Mesenchymal stem cell (in vitro differentiated cells and primary cell): ENCODE data around the gene IL6ST.
"Not testable (repeated sequence)": the region's sequence is repeated elsewhere in the genome, so short reads cannot be mapped to it uniquely, and the experiment has no call there.

Source experiments
- DNase-seq: peaks from one replicate; pipeline ENCODE4 v3.0.0-alpha.2; 2013
- H2AFZ ChIP-seq: one replicate; pipeline ENCODE4 v1.6.1; 2013; ENCODE audit warnings: low read depth, mild to moderate bottlenecking, control low read depth, inconsistent platforms, low read length, moderate library complexity
- H2AK5ac ChIP-seq: 2 replicates; pipeline ENCODE4 v1.6.1; 2013; ENCODE audit warnings: low read length, moderate library complexity, mild to moderate bottlenecking, inconsistent platforms; ENCODE audit not compliant: severe bottlenecking
- H2BK120ac ChIP-seq: one replicate; pipeline ENCODE4 v1.6.1; 2013; ENCODE audit warnings: low read depth, mild to moderate bottlenecking, inconsistent platforms, low read length, moderate library complexity
- H2BK12ac ChIP-seq, 2 experiments: one replicate each; pipeline ENCODE4 v1.6.1; 2013; ENCODE audit warnings: inconsistent platforms in 2 of 2, low read length in 2 of 2, mild to moderate bottlenecking in 2 of 2, moderate library complexity in 2 of 2, control low read depth in 1 of 2
- H2BK15ac ChIP-seq: one replicate; pipeline ENCODE4 v1.6.1; 2013; ENCODE audit warnings: mild to moderate bottlenecking, low read depth, inconsistent platforms; ENCODE audit not compliant: poor library complexity, severe bottlenecking
- H2BK5ac ChIP-seq: 2 replicates; pipeline ENCODE4 v1.6.1; 2013; ENCODE audit warnings: low read depth, mild to moderate bottlenecking, low read length, control low read depth, inconsistent platforms; ENCODE audit not compliant: poor library complexity, severe bottlenecking
- H3K14ac ChIP-seq, 2 experiments: one replicate each; pipeline ENCODE4 v1.6.1; 2013; ENCODE audit warnings: inconsistent platforms in 2 of 2, low read length in 2 of 2, control low read depth in 1 of 2, mild to moderate bottlenecking in 1 of 2, moderate library complexity in 1 of 2
- H3K18ac ChIP-seq, 2 experiments: one replicate each; pipeline ENCODE4 v1.6.1; 2013; ENCODE audit warnings: inconsistent platforms in 2 of 2, low read length in 2 of 2, control low read depth in 1 of 2, low read depth in 1 of 2, mild to moderate bottlenecking in 1 of 2
- H3K23ac ChIP-seq, 2 experiments: one replicate each; pipeline ENCODE4 v1.6.1; 2013; ENCODE audit warnings: inconsistent platforms in 2 of 2, low read length in 2 of 2, mild to moderate bottlenecking in 2 of 2, moderate library complexity in 2 of 2, control low read depth in 1 of 2
- H3K27ac ChIP-seq: 2 replicates; pipeline ENCODE4 v1.5.1; 2013; ENCODE audit warnings: mild to moderate bottlenecking, moderate library complexity, low read length, control low read depth, inconsistent platforms; ENCODE audit not compliant: poor library complexity, severe bottlenecking
- H3K27me3 ChIP-seq, 2 experiments: 2 replicates each; pipeline versions ENCODE4 v1.6.1 to v1.7.0; 2013; ENCODE audit warnings: low read length in 2 of 2, mild to moderate bottlenecking in 2 of 2, moderate library complexity in 2 of 2, control low read depth in 1 of 2, inconsistent platforms in 1 of 2; ENCODE audit not compliant: control insufficient read depth in 1 of 2, insufficient read depth in 1 of 2
- H3K36me3 ChIP-seq, 2 experiments: 2 replicates each; pipeline versions ENCODE4 v1.6.1 to v1.7.0; 2013; ENCODE audit warnings: low read length in 2 of 2, control low read depth in 1 of 2, inconsistent platforms in 1 of 2, low read depth in 1 of 2, mild to moderate bottlenecking in 1 of 2; ENCODE audit not compliant: insufficient read depth in 2 of 2, control insufficient read depth in 1 of 2
- H3K4ac ChIP-seq, 2 experiments: one replicate each; pipeline ENCODE4 v1.6.1; 2013; ENCODE audit warnings: inconsistent platforms in 2 of 2, low read length in 2 of 2, mild to moderate bottlenecking in 2 of 2, moderate library complexity in 2 of 2, control low read depth in 1 of 2, low read depth in 1 of 2
- H3K4me1 ChIP-seq: 2 replicates; pipeline ENCODE4 v1.6.1; 2013; ENCODE audit warnings: low read depth, low read length, control low read depth; ENCODE audit not compliant: control insufficient read depth, insufficient read depth
- H3K4me2 ChIP-seq: 2 replicates; pipeline ENCODE4 v1.6.1; 2013; ENCODE audit warnings: low read length, mild to moderate bottlenecking, inconsistent platforms; ENCODE audit not compliant: poor library complexity, severe bottlenecking
- H3K4me3 ChIP-seq, 2 experiments: 2 replicates each; pipeline versions ENCODE4 v1.5.1 to v1.7.0; 2013; ENCODE audit warnings: low read length in 2 of 2, mild to moderate bottlenecking in 2 of 2, control low read depth in 1 of 2, low read depth in 1 of 2; ENCODE audit not compliant: insufficient read depth in 1 of 2
- H3K79me1 ChIP-seq: replicated peaks from 2 replicates; pipeline ENCODE4 v1.6.1; 2013; ENCODE audit warnings: mild to moderate bottlenecking, control low read depth, low read length, inconsistent platforms; ENCODE audit not compliant: poor library complexity, severe bottlenecking
- H3K9ac ChIP-seq: 2 replicates; pipeline ENCODE4 v1.7.0; 2013; ENCODE audit warnings: mild to moderate bottlenecking, low read length, moderate library complexity
- H3K9me3 ChIP-seq: 2 replicates; pipeline ENCODE4 v1.7.0; 2013; ENCODE audit warnings: mild to moderate bottlenecking, low read length; ENCODE audit not compliant: control insufficient read depth
- H4K8ac ChIP-seq: one replicate; pipeline ENCODE4 v1.6.1; 2013; ENCODE audit warnings: inconsistent platforms, mild to moderate bottlenecking, low read length, moderate library complexity
- H4K91ac ChIP-seq: one replicate; pipeline ENCODE4 v1.6.1; 2013; ENCODE audit warnings: mild to moderate bottlenecking, low read length, inconsistent platforms
- WGBS: methylation state at CpG from one replicate; pipeline ENCODE4 v1.1.7; 2013; ENCODE audit warnings: mixed read lengths; 5-methylcytosine and 5-hydroxymethylcytosine counted together

Gene IL6ST

DNA sequence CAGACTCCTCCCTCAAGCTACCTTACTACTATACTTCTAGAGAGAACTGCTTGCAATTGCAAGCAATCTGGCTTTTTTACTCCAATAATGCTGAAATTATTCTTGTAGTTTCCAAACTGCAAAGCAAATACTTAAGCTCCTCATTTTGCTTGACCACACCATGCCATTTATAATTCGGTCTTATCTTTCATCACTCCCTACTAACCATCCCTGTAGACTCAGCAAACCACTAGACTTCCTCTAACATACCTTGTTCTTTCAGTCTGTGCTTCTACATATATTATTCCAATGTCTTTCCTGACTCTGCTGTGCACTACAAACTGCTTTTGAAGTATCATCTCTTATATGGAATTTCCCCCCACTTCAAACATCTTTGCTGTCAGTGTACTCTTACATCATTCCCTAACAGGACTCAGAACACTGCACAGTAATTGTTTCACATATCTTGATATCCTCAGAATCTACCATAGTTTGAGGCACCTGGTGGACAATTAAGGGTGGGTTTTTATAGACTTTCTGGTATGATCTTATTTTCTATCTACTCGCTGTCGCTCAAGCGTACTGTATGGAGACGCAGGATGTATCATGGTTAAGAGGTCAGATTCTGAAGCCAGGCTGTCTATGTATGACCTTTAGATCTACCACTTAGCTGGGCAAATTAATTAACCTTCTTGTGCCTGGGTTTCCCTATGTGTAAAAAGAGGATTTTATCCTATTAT, 2.8 kb downstream of the IL6ST start:
- H3K18ac ChIP-seq = no peak overlapping the region
- no peaks in the 10 kb centered on the region for H3K27me3 ChIP-seq
- H2BK5ac ChIP-seq = no peak overlapping the region
- peak overlapping the region; percentile 100 for H3K9ac ChIP-seq
- H3K4me3 ChIP-seq = peak overlapping the region in 1 of 2 experiments; percentile 98
- WGBS = 61% methylated on average over 5 of the region's 5 CpGs
- no peak overlapping the region for H3K4me2 ChIP-seq
- H3K4me1 ChIP-seq = no peaks in the 10 kb centered on the region
- H3K79me1 ChIP-seq = no peaks in the 10 kb centered on the region
- H4K8ac ChIP-seq = no peak overlapping the region
- no peaks in the 10 kb centered on the region for H3K9me3 ChIP-seq
- no peak overlapping the region for H3K14ac ChIP-seq
- no peak overlapping the region for H2AFZ ChIP-seq
- peak; percentile 40 for DNase-seq
- H2BK120ac ChIP-seq = no peak overlapping the region
- H3K23ac ChIP-seq = no peak overlapping the region
- no peak overlapping the region for H3K27ac ChIP-seq
- H4K91ac ChIP-seq = no peak overlapping the region
- H2BK15ac ChIP-seq = no peak overlapping the region
- H3K36me3 ChIP-seq = peaks cover 0 to 14% of the 10 kb centered on the region in 2 experiments
- no peak overlapping the region for H2BK12ac ChIP-seq
- H3K4ac ChIP-seq = peak overlapping the region in 1 of 2 experiments; percentile 59
- no peak overlapping the region for H2AK5ac ChIP-seq

DNA sequence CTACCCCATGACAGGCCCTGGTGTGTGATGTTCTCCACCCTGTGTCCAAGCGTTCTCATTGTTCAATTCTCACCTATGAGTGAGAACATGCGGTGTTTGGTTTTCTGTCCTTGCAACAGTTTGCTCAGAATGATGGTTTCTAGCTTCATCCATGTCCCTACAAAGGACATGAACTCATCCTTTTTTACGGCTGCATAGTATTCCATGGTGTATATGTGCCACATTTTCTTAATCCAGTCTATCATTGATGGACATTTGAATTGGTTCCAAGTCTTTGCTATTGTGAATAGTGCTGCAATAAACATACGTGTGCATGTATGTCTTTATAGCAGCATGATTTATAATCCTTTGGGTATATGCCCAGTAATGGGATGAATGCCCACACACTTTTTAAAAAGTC, 3.9 kb downstream of the IL6ST start:
- peak overlapping the region in 1 of 2 experiments; percentile 98 for H3K4me3 ChIP-seq
- peaks cover 0 to 24% of the 10 kb centered on the region in 2 experiments for H3K36me3 ChIP-seq
- H3K9ac ChIP-seq, H3K27ac ChIP-seq, H4K91ac ChIP-seq, DNase-seq, H3K4me1 ChIP-seq, H3K18ac ChIP-seq, H2AFZ ChIP-seq, H3K23ac ChIP-seq, H2BK5ac ChIP-seq, H3K79me1 ChIP-seq, H4K8ac ChIP-seq, H2AK5ac ChIP-seq, H3K27me3 ChIP-seq, H2BK120ac ChIP-seq, H3K14ac ChIP-seq, H2BK15ac ChIP-seq, H3K4ac ChIP-seq, H3K9me3 ChIP-seq, H3K4me2 ChIP-seq, H2BK12ac ChIP-seq: not testable (repeated sequence)
- 88% methylated on average over 3 of the region's 4 CpGs for WGBS

DNA sequence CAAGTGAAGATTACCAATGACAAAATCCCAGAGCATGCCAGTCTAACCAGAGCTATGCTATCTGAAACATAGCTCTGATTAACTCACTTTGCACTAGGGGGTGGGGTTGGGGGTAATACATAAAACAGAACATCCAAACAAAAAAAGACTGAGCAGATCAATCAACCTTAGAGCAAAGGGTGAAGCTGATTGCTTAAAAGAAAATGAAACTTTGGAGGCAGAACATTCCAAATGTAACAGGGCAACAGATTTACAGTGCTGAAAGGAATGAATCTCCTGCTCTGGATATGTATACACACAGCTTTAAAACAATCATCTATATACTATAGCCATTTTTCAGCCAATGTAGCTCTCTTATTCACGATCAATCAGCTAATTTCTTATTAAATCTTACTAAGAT, 4.9 kb downstream of the IL6ST start:
- Histone ChIP-seq H2BK12ac (no peak overlapping the region), H3K27ac (no peak overlapping the region), H3K9me3 (no peaks in the 10 kb centered on the region), H2AK5ac (no peak overlapping the region), H3K9ac (peak overlapping the region; percentile 57), H3K23ac (no peak overlapping the region), H3K79me1 (peaks cover 2% of the 10 kb centered on the region), H4K91ac (no peak overlapping the region), H3K4me3 (peak overlapping the region in 1 of 2 experiments; percentile 52), H2AFZ (no peak overlapping the region), H3K36me3 (peaks cover 0 to 30% of the 10 kb centered on the region in 2 experiments), H2BK5ac (no peak overlapping the region), H3K27me3 (no peaks in the 10 kb centered on the region), H3K4me2 (no peak overlapping the region), H3K14ac (no peak overlapping the region), H2BK120ac (no peak overlapping the region), H2BK15ac (no peak overlapping the region), H3K4me1 (no peaks in the 10 kb centered on the region), H4K8ac (no peak overlapping the region), H3K4ac (peak overlapping the region; percentile 4 to 67), H3K18ac (peak overlapping the region in 1 of 2 experiments; percentile 14)
- no CpG with 5 or more reads among the region's 1 CpG for WGBS
- DNase-seq = no peak

DNA sequence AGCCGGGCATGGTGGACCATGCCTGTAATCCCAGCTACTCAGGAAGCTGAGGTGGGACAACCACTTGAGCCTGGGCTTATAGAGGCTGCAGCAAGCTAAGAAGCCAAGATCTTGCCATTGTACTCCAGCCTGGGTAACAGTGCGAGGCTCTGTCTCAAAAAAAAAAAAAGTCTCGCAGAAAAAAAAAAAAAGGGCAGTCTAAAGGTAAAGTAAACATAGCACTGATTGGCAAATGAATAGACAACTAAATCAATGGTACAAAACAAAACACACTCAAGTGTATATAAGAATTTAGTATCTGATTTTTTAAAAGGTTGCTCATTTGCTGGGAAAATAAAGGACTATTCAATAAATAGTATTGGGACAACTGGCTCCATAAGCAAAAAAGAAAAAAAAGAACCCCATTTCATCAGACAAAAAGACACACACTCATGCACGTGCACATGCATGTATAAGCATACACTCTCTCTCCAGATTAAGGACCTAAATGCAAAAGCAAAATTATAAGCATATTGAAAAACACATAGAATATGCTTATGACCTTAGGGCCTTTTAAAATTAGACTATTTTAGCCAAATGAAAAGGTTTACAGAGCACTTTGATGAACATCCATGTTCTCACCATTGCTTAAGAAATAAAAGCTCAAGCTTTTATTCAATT, 5.7 kb downstream of the IL6ST start:
- Histone ChIP-seq H2AK5ac (no peak overlapping the region), H3K4ac (no peak overlapping the region), H3K4me3 (peak overlapping the region in 1 of 2 experiments; percentile 52), H3K14ac (no peak overlapping the region), H2BK120ac (no peak overlapping the region), H2BK15ac (no peak overlapping the region), H3K18ac (no peak overlapping the region), H3K4me1 (no peaks in the 10 kb centered on the region), H3K36me3 (peaks cover 0 to 38% of the 10 kb centered on the region in 2 experiments), H4K91ac (no peak overlapping the region), H3K79me1 (peaks cover 4% of the 10 kb centered on the region), H3K27me3 (no peaks in the 10 kb centered on the region), H3K9ac (peak overlapping the region; percentile 57), H3K27ac (no peak overlapping the region), H4K8ac (no peak overlapping the region), H3K9me3 (no peaks in the 10 kb centered on the region), H3K23ac (no peak overlapping the region), H2BK12ac (no peak overlapping the region), H3K4me2 (no peak overlapping the region), H2BK5ac (no peak overlapping the region), H2AFZ (no peak overlapping the region)
- 88% methylated on average over 3 of the region's 4 CpGs for WGBS
- no peak for DNase-seq
